HG03108 (cell line): ENCODE results near the gene OR2F1.

ENCODE experiments used
- ATAC-seq: cut with Tn5 transposase; IDR thresholded peaks from one replicate; pipeline ENCODE4 v1.9.1; 2021; ENCODE audit warnings: moderate library complexity; ENCODE audit not compliant: unreplicated experiment

OR2F1 gene

GRCh38 chr7:143954544-143954943 is at the start of gene OR2F1:
Gene OR2F1 (plus strand): TSS chr7:143954844. CDS start chr7:143959971, 5,127 bp downstream.
- no peak for ATAC-seq

GRCh38 chr7:143905509-143905908 is 49.1 kb upstream of the OR2F1 start:
- ATAC-seq, result no peak

- no peak for ATAC-seq
Observed at GRCh38 chr7:143906151-143906550, 48.5 kb upstream of the OR2F1 start.

GRCh38 chr7:143906895-143907294 is 47.7 kb upstream of the OR2F1 start:
- ATAC-seq, result no peak

- no peak for ATAC-seq
Observed at GRCh38 chr7:143908120-143908519, 46.5 kb upstream of the OR2F1 start.

- ATAC-seq, result no peak
Observed at GRCh38 chr7:143909863-143910262, 44.8 kb upstream of the OR2F1 start.

GRCh38 chr7:143910473-143911248 is 44.0 kb upstream of the OR2F1 start:
- ATAC-seq, result no peak

- no peak for ATAC-seq
Observed at GRCh38 chr7:143913945-143914615, 40.6 kb upstream of the OR2F1 start.

GRCh38 chr7:143914938-143915652 is 39.5 kb upstream of the OR2F1 start:
- no peak for ATAC-seq

GRCh38 chr7:143924851-143925250 is 29.8 kb upstream of the OR2F1 start:
- ATAC-seq, result no peak

- no peak for ATAC-seq
Observed at GRCh38 chr7:143929224-143929920, 25.3 kb upstream of the OR2F1 start.

GRCh38 chr7:143931739-143932138 is 22.9 kb upstream of the OR2F1 start:
- ATAC-seq, result no peak

GRCh38 chr7:143934526-143935325 is 19.9 kb upstream of the OR2F1 start, which contains the start of gene OR2F2:
Gene OR2F2 (plus strand): TSS chr7:143935233. CDS start chr7:143935233, 0 bp downstream.
- ATAC-seq, result no peak

- ATAC-seq, result no peak
Observed at GRCh38 chr7:143936087-143937009, 18.3 kb upstream of the OR2F1 start.

GRCh38 chr7:143938379-143939243 is 16.0 kb upstream of the OR2F1 start:
- ATAC-seq, result no peak

GRCh38 chr7:143945423-143945822 is 9.2 kb upstream of the OR2F1 start:
- ATAC-seq, result no peak

- no peak for ATAC-seq
Observed at GRCh38 chr7:143947111-143947510, 7.5 kb upstream of the OR2F1 start.

- ATAC-seq, result no peak
Observed at GRCh38 chr7:143948733-143949132, 5.9 kb upstream of the OR2F1 start.
